Activated naive CD4-positive, alpha-beta T cell treated with anti-CD3 and anti-CD28 coated beads, Interleukin-2, amount 50 U/mL, for 72 hours (primary cell): Measurements from ENCODE around the gene ENC1. TPM values are rescaled to one million over a fixed set of nuclear protein-coding genes. Genes with fewer than 3 reads are reported as not detected.

Experiments used
- ATAC-seq, 2 donors: fragments of 150-1000 bp; cut with Tn5 transposase; 2 replicates each; pipeline ENCODE4 v1.10.0; 2021; ENCODE audit warnings: mild to moderate bottlenecking in 2 of 2, moderate library complexity in 2 of 2
- DNase-seq, 2 donors: peaks; one replicate each; pipeline ENCODE4 v3.0.0; 2021 to 2022; ENCODE audit warnings: low spot score in 2 of 2
- H3K27ac Mint-ChIP-seq, 2 donors: one replicate each; pipeline ENCODE4 v1.8.0; 2022; ENCODE audit warnings: mild to moderate bottlenecking in 2 of 2, mixed read lengths in 2 of 2
- H3K36me3 Mint-ChIP-seq, 2 donors: one replicate each; pipeline ENCODE4 v1.8.0; 2022; ENCODE audit warnings: mixed read lengths in 2 of 2
- H3K9me3 Mint-ChIP-seq, 2 donors: one replicate each; pipeline ENCODE4 v1.8.0; 2022; ENCODE audit warnings: mixed read lengths in 2 of 2
- total RNA-seq, 2 donors: library from RNA; stranded (reverse); gene quantifications; one replicate each; pipeline ENCODE4 v1.2.3, GENCODE V29; 2022

ENC1 gene
- total RNA-seq, 2 donors from 2014 or later, result 0.75 to 0.99 TPM

- DNase-seq (peak in 1 of 2 donors; percentile 14), ATAC-seq (peak; percentile 31 to 38)
Observed at GRCh38 chr5:74578356-74579044, 62.0 kb downstream of the ENC1 start.

More at GRCh38 chr5:74578356-74579044, 62.0 kb downstream of the ENC1 start:
- H3K9me3 Mint-ChIP-seq, result peaks cover 0 to 6% of the 10 kb centered on the region in 2 donors
- peak overlapping the region; percentile 90 to 94 for H3K27ac Mint-ChIP-seq
- H3K36me3 Mint-ChIP-seq, result no peaks in the 10 kb centered on the region

Other genes with a start within 250 kb of the ENC1 start
- gene HEXB, start 44.5 kb upstream of the ENC1 start, total RNA-seq, result 10 to 100 TPM; 47.1 to 71.3 TPM
- gene GFM2, start 126.4 kb upstream of the ENC1 start, total RNA-seq, result 10 to 100 TPM; 31.4 to 46.7 TPM
- gene NSA2, start 126.5 kb upstream of the ENC1 start, total RNA-seq, result 10 to 100 TPM; 80.7 to 82.7 TPM
- gene FAM169A, start 225.7 kb upstream of the ENC1 start, total RNA-seq, result 1 to 10 TPM; 6.1 to 7.8 TPM